Type B pancreatic cell (in vitro differentiated cells): ENCODE data around the gene ANKRD29. TPM values are rescaled to one million over a fixed set of nuclear protein-coding genes. Genes with fewer than 3 reads are reported as not detected.

ENCODE experiments used
- DNase-seq: peaks from one replicate; pipeline ENCODE4 v3.0.0; 2021; ENCODE audit warnings: mixed read lengths; ENCODE audit not compliant: unreplicated experiment; ENCODE audit errors: extremely low spot score
- H3K27ac Mint-ChIP-seq: 2 replicates; pipeline ENCODE4 v1.8.0; 2021; ENCODE audit warnings: mild to moderate bottlenecking, mixed read lengths
- H3K27me3 Mint-ChIP-seq: 2 replicates; pipeline ENCODE4 v1.8.0; 2021; ENCODE audit warnings: mixed read lengths
- H3K36me3 Mint-ChIP-seq: 2 replicates; pipeline ENCODE4 v1.8.0; 2021; ENCODE audit warnings: mixed read lengths
- H3K4me1 Mint-ChIP-seq: one replicate; pipeline ENCODE4 v1.8.0; 2021; ENCODE audit warnings: mixed read lengths; ENCODE audit not compliant: unreplicated experiment
- H3K4me3 Mint-ChIP-seq: 2 replicates; pipeline ENCODE4 v1.8.0; 2021; ENCODE audit warnings: mild to moderate bottlenecking, mixed read lengths
- H3K9me3 Mint-ChIP-seq: 2 replicates; pipeline ENCODE4 v1.8.0; 2021; ENCODE audit warnings: mixed read lengths
- CTCF ChIP-seq: fragments of 200-600 bp; sonication (generic); conservative IDR thresholded peaks from 2 replicates; pipeline ENCODE4 v1.5.0; 2021; ENCODE audit warnings: antibody characterized with exemption, mild to moderate bottlenecking
- total RNA-seq: library from RNA; stranded (reverse); gene quantifications from 2 replicates; pipeline ENCODE4 v1.2.1, GENCODE V29; 2021; ENCODE audit warnings: low replicate concordance

The ANKRD29 gene
- total RNA-seq, 1 donor from 2014 or later, result 3.5 TPM

- Mint-ChIP-seq H3K27me3 (peaks cover 3% of the 10 kb centered on the region), H3K4me1 (no peaks in the 10 kb centered on the region), H3K9me3 (no peaks in the 10 kb centered on the region), H3K27ac (no peak overlapping the region), H3K4me3 (no peak overlapping the region), H3K36me3 (no peaks in the 10 kb centered on the region)
- no peak for TF ChIP-seq CTCF
- no peak for DNase-seq
Observed at GRCh38 chr18:23595591-23595990, 67.1 kb downstream of the ANKRD29 start.

- no peak for TF ChIP-seq CTCF
- Mint-ChIP-seq H3K9me3 (no peaks in the 10 kb centered on the region), H3K36me3 (no peaks in the 10 kb centered on the region), H3K4me3 (no peak overlapping the region), H3K27me3 (no peaks in the 10 kb centered on the region), H3K4me1 (no peaks in the 10 kb centered on the region), H3K27ac (no peak overlapping the region)
- no peak for DNase-seq
Observed at GRCh38 chr18:23593720-23594119, 69.0 kb downstream of the ANKRD29 start.

GRCh38 chr18:23592911-23593310, 69.8 kb downstream of the ANKRD29 start:
- Mint-ChIP-seq H3K4me3 (no peak overlapping the region), H3K4me1 (no peaks in the 10 kb centered on the region), H3K27ac (no peak overlapping the region), H3K36me3 (no peaks in the 10 kb centered on the region), H3K9me3 (no peaks in the 10 kb centered on the region), H3K27me3 (peaks cover 6% of the 10 kb centered on the region)
- DNase-seq, result no peak
- TF ChIP-seq CTCF, result no peak

GRCh38 chr18:23591011-23591410, 71.7 kb downstream of the ANKRD29 start:
- Mint-ChIP-seq H3K4me1 (no peaks in the 10 kb centered on the region), H3K27me3 (peaks cover 12% of the 10 kb centered on the region), H3K4me3 (no peak overlapping the region), H3K27ac (no peak overlapping the region), H3K36me3 (no peaks in the 10 kb centered on the region), H3K9me3 (no peaks in the 10 kb centered on the region)
- TF ChIP-seq CTCF, result no peak
- DNase-seq, result no peak

GRCh38 chr18:23588836-23589560, 73.7 kb downstream of the ANKRD29 start:
- no peak overlapping the region for H3K27ac Mint-ChIP-seq
- TF ChIP-seq CTCF, result no peak
- H3K4me3 Mint-ChIP-seq, result no peak overlapping the region
- peaks cover 12% of the 10 kb centered on the region for H3K27me3 Mint-ChIP-seq
- no peaks in the 10 kb centered on the region for H3K36me3 Mint-ChIP-seq
- DNase-seq, result no peak
- peaks cover 9% of the 10 kb centered on the region for H3K4me1 Mint-ChIP-seq
- no peaks in the 10 kb centered on the region for H3K9me3 Mint-ChIP-seq
